HFFc6 (cell line): ENCODE measurements around the gene CEP41. TPM values are rescaled to one million over a fixed set of nuclear protein-coding genes. Genes with fewer than 3 reads are reported as not detected.

Experiments used
- DNase-seq: peaks from one replicate; pipeline ENCODE4 v3.0.0-alpha.2; 2018
- H3K27ac Mint-ChIP-seq: 2 replicates; pipeline ENCODE4 v1.8.0; 2020; ENCODE audit warnings: mild to moderate bottlenecking, mixed read lengths
- H3K27me3 Mint-ChIP-seq: 2 replicates; pipeline ENCODE4 v1.8.0; 2021; ENCODE audit warnings: mild to moderate bottlenecking, moderate library complexity, mixed read lengths; ENCODE audit not compliant: insufficient read depth
- H3K36me3 Mint-ChIP-seq: 2 replicates; pipeline ENCODE4 v1.8.0; 2021; ENCODE audit warnings: low read depth, mixed read lengths
- H3K4me1 Mint-ChIP-seq: 2 replicates; pipeline ENCODE4 v1.8.0; 2020; ENCODE audit warnings: low read depth, mixed read lengths
- H3K4me3 Mint-ChIP-seq: 2 replicates; pipeline ENCODE4 v1.8.0; 2020; ENCODE audit warnings: mild to moderate bottlenecking, moderate library complexity, mixed read lengths
- H3K9me3 Mint-ChIP-seq: 2 replicates; pipeline ENCODE4 v1.8.0; 2020; ENCODE audit warnings: mild to moderate bottlenecking, mixed read lengths
- total RNA-seq, 6 experiments: library from RNA; stranded (reverse); fragmentation: NEBNext Ultra II Directional; extraction: Animal tissue kit (Norgen Biotek cat#: 25700); gene quantifications; 2 replicates in 1 of 6; 3 replicates in 5 of 6; pipeline ENCODE4 v1.2.3, GENCODE V29; 2021
- TF ChIP-seq, protein P1 (sequence below): fragments of 200-600 bp; sonication (generic); IDR thresholded peaks from 2 replicates; pipeline ENCODE4 v1.5.0; 2021; ENCODE audit warnings: antibody characterized with exemption, mild to moderate bottlenecking

Gene CEP41
- total RNA-seq, 6 experiments from 2014 or later: 14.5 to 20.9 (median 17.8) TPM

DNA sequence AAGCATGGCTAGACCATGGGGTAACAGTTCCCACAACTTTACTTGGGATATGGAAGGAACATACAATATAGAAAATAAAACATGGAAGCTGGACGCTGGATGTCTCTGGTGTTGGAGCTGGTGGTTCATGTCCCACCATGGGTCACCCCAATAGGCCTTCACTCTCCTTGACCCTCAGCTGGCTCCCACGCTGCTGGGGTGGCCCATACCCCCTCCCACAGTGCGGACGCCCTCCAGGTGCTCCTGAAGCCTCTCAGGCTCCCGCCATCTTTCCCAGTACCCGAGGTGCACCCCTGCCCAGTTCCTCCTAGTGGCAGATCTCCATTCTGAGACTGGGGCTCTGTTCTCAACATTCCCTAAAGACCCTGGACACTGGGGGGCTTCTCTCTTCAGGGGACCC, 66.3 kb downstream of the CEP41 start:
- peaks cover 49% of the 10 kb centered on the region for H3K4me1 Mint-ChIP-seq
- no peak for DNase-seq
- H3K36me3 Mint-ChIP-seq: peaks cover 14% of the 10 kb centered on the region
- H3K27ac Mint-ChIP-seq: peak overlapping the region; percentile 99
- H3K27me3 Mint-ChIP-seq: peaks cover 9% of the 10 kb centered on the region
- H3K4me3 Mint-ChIP-seq: no peak overlapping the region; the same call in 1 of the 2 replicates
- peaks cover 8% of the 10 kb centered on the region for H3K9me3 Mint-ChIP-seq
- TF ChIP-seq, protein P1, sequence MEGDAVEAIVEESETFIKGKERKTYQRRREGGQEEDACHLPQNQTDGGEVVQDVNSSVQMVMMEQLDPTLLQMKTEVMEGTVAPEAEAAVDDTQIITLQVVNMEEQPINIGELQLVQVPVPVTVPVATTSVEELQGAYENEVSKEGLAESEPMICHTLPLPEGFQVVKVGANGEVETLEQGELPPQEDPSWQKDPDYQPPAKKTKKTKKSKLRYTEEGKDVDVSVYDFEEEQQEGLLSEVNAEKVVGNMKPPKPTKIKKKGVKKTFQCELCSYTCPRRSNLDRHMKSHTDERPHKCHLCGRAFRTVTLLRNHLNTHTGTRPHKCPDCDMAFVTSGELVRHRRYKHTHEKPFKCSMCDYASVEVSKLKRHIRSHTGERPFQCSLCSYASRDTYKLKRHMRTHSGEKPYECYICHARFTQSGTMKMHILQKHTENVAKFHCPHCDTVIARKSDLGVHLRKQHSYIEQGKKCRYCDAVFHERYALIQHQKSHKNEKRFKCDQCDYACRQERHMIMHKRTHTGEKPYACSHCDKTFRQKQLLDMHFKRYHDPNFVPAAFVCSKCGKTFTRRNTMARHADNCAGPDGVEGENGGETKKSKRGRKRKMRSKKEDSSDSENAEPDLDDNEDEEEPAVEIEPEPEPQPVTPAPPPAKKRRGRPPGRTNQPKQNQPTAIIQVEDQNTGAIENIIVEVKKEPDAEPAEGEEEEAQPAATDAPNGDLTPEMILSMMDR: no peak

DNA sequence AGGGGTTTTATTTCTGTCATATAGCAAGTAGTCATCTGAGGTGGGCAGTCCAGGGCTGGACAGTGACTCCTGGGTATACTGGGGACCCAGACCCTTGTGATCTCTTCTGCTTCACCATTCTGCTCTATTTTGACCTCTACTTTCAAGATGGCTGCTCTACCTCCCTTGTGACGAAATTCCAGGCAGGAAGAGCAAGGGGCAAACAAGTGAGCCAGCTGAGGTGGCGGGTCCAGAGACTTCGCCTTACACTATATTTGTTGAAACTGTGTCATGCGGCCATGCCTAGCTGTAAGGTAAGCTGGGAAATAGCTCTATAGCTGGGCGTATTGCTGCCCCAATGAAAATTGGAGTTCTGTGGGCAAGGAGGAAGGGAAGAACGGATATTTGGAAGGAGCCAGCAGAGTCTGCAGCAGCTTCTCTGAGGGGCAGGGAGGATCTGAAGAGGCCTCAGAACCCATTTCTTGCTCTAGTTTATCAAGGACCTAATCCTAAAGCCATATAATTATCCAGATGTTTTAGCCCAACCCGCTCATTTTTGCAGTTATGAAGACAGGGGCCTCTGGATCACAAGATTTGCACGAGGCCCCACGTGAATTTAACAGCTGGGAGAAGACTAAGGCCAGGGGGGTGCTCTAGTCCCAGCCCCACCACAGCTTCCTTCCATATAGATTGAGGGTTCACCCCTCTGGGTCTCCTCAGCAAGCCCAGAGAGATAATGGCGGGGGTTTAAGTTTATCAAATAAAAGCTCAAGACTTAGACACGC, 68.2 kb downstream of the CEP41 start:
- peaks cover 5% of the 10 kb centered on the region for H3K27me3 Mint-ChIP-seq
- H3K9me3 Mint-ChIP-seq: peaks cover 8% of the 10 kb centered on the region
- peak overlapping the region; percentile 52 for H3K4me3 Mint-ChIP-seq
- TF ChIP-seq, protein P1: no peak
- peaks cover 64% of the 10 kb centered on the region for H3K4me1 Mint-ChIP-seq
- H3K36me3 Mint-ChIP-seq: peaks cover 14% of the 10 kb centered on the region
- H3K27ac Mint-ChIP-seq: peak overlapping the region; percentile 99
- no peak for DNase-seq

DNA sequence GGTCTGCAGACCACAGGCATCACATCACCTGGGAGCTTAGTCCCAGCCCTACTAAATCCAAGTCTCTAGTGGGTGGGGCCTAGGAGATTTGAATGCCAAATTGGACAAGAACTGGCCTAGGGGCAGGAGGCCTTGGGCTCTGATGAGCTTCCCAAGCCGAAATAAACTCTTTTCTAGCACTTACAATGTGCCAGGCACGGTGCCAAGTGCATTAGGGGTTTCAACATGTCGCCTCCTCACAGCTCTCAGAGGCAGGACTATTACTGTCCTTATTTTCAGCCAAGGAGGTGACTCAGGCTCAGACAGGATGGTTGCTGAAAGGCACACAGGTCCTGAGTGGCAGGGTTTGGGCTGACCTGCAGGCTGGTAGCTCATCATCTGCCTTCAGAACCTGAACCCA, 69.8 kb downstream of the CEP41 start:
- Mint-ChIP-seq H3K27me3 (peaks cover 5% of the 10 kb centered on the region), H3K4me1 (peaks cover 79% of the 10 kb centered on the region), H3K4me3 (no peak overlapping the region), H3K9me3 (peaks cover under 1% of the 10 kb centered on the region), H3K36me3 (peaks cover 7% of the 10 kb centered on the region), H3K27ac (no peak overlapping the region; the same call in 1 of the 2 replicates)
- TF ChIP-seq, protein P1: no peak
- no peak for DNase-seq

DNA sequence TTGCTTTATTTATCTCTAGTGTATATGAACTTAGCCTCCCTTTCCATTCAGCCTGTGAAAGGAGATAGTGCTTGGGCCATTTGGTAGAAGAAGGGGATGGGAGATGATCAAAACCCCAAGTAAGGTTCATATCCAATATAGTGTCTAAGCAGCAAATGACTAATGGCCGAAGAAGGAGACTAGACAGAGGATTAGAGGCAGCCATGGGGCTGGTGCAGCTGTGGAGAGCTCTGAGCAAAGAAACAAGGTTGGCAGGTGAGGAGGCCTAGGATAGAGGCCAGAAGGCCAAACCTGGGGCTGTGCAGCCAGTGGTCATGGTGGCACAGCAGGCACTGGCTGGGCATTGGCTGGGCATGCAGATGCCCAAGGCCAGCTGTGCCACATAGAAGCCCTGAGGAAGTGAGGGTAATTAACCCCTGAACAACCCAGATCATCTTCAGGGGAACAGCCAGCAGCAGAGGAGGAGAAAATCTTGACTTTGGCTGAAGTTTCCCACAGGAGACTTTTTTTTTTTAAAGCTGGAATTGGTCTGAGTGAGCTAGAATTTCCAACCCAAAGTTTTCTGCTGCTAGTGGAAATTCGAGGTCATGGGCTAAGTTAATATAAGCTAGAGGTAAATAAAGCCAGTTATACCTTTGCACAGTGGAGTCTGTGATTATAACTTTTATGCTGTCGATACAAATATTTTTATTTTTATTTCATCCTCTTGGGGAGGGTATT, 70.8 kb downstream of the CEP41 start:
- H3K27me3 Mint-ChIP-seq: peaks cover 5% of the 10 kb centered on the region
- H3K4me1 Mint-ChIP-seq: peaks cover 90% of the 10 kb centered on the region
- peaks cover 5% of the 10 kb centered on the region for H3K36me3 Mint-ChIP-seq
- TF ChIP-seq, protein P1: no peak
- peak overlapping the region; percentile 50 for H3K27ac Mint-ChIP-seq
- no peaks in the 10 kb centered on the region for H3K9me3 Mint-ChIP-seq
- H3K4me3 Mint-ChIP-seq: peak overlapping the region; percentile 41; the same call in 1 of the 2 replicates
- DNase-seq: no peak

DNA sequence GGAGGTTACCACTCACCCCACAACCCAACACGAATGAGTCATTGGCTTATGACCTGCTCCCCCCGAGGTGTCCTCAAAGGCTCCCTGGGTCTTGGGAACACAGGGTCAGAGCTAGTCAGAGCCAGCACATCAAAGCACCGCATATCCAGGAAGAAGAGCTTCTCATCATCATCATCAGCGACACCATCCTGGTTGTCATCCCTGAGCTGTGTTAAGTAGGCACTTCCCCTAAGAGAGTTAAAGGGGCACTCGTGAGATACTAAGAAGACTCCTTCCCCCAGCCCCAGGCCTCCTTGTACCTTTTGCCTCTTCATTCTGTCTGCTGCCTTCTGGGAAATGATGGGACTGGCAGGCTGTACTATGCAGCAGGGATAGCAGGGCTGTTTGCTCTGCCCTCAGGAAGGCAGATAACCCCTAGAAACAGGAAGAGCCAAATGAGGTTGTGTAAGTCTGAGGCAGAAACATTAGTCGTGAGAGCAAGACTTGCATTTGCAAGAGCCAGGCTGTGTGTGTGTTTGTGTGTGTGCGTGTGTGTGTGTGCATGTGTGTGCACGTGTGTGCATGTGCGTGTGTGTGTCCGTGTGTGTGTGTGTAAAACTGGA, 71.6 kb downstream of the CEP41 start:
- TF ChIP-seq, protein P1: no peak
- Mint-ChIP-seq H3K9me3 (no peaks in the 10 kb centered on the region), H3K27me3 (peaks cover 5% of the 10 kb centered on the region), H3K36me3 (peaks cover 5% of the 10 kb centered on the region), H3K4me3 (peak overlapping the region; percentile 41), H3K27ac (peak overlapping the region; percentile 50), H3K4me1 (peaks cover 90% of the 10 kb centered on the region)
- peak; percentile 37 for DNase-seq
